Uterus (tissue), 2 donors: ENCODE data around the gene COQ8B.

Experiments used
- POLR2A ChIP-seq, 2 donors: fragments of 450-650 bp; IDR thresholded peaks; one replicate each; pipeline ENCODE4 v1.6.1; 2016; ENCODE audit warnings: antibody characterized with exemption in 2 of 2, mild to moderate bottlenecking in 1 of 2, moderate library complexity in 1 of 2
- TF ChIP-seq, protein P1 (sequence below), 4 experiments: fragments of 200-600 bp in 2 of 4; fragments of 450-650 bp in 2 of 4; sonication (generic) in 2 of 4; IDR thresholded peaks; one replicate each; pipeline ENCODE4 v1.5.1; 2016 to 2019; ENCODE audit warnings: antibody characterized with exemption in 4 of 4, mild to moderate bottlenecking in 2 of 4, moderate library complexity in 1 of 4

DNA sequence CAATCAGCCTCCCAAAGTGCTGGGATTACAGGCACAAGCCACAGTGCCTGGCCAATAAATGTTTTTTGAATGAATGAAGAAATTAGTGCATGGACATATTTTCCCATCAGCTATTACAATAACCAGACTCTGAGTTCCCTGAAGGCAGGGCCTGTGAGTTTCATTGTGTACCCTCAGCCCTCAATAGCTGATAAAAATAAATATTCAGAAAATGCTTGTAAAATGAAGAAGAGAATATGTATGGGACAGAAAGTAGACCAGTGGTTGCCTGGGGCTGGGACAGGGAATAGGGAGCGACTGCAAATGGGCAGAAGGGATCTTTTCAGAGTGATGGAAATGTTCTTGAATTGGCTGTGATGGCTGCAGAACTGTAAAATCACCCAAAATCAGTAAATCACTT is 55.1 kb downstream of the COQ8B start:
- TF ChIP-seq, protein P1, sequence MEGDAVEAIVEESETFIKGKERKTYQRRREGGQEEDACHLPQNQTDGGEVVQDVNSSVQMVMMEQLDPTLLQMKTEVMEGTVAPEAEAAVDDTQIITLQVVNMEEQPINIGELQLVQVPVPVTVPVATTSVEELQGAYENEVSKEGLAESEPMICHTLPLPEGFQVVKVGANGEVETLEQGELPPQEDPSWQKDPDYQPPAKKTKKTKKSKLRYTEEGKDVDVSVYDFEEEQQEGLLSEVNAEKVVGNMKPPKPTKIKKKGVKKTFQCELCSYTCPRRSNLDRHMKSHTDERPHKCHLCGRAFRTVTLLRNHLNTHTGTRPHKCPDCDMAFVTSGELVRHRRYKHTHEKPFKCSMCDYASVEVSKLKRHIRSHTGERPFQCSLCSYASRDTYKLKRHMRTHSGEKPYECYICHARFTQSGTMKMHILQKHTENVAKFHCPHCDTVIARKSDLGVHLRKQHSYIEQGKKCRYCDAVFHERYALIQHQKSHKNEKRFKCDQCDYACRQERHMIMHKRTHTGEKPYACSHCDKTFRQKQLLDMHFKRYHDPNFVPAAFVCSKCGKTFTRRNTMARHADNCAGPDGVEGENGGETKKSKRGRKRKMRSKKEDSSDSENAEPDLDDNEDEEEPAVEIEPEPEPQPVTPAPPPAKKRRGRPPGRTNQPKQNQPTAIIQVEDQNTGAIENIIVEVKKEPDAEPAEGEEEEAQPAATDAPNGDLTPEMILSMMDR (IDR thresholded peaks at IDR 0.05) = no peak
- TF ChIP-seq POLR2A (IDR thresholded peaks at IDR 0.05) = no peak
